Thyroid gland (tissue), 4 donors: Measurements from ENCODE around the gene SNURF.

Experiments
- CTCF ChIP-seq, 6 experiments: fragments of 200-600 bp in 3 of 6; fragments of 450-650 bp in 3 of 6; sonication (generic) in 3 of 6; IDR thresholded peaks; one replicate each; pipeline ENCODE4 v1.5.1; 2016 to 2019; ENCODE audit warnings: antibody characterized with exemption in 6 of 6, mild to moderate bottlenecking in 2 of 6, inconsistent platforms in 1 of 6, moderate library complexity in 1 of 6
- POLR2A ChIP-seq, 2 donors: fragments of 450-650 bp; IDR thresholded peaks; one replicate each; pipeline ENCODE4 v1.6.1; 2017; ENCODE audit warnings: antibody characterized with exemption in 2 of 2, mild to moderate bottlenecking in 2 of 2, moderate library complexity in 1 of 2

- TF ChIP-seq POLR2A (IDR thresholded peaks at IDR 0.05) (no peak), CTCF (IDR thresholded peaks at IDR 0.05) (no peak)
Measured at GRCh38 chr15:24977686-24978085, 22.9 kb downstream of the SNURF start.
